DMS 273 treated with DMSO at 0.1 percent for 48 hours (cell line): ENCODE results near the gene PTPRN2.

Source experiments
- DNase-seq: peaks from one replicate; lab custom pipeline; 2025; lab: John Stamatoyannopoulos, UW

Gene PTPRN2

DNA sequence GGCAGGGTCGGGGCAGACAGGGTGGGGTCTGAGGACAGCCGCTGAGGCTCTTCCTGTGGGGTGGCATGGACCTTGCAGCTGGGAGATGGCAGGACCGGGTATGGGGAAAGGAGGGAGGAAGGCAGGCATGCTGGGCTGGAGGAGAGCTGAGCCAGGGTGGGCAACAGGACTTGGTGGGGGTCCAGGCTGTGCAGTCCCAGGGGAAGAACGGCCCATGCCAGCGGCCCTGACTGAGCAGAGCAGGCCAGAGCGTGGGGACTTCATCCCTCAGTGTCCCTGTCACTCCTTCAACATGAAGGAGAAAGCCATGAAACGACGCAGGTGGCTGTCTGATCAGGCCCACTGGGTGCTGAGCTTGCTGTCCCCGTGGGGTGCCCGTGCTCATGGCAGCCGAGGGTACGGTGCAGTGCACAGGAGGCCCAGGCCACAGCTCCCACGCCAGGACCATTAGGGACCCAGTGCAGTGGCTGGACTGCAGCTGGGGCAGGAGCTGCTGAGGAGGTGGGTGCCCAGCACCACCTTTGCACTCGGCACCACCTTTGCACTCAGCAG is 519.6 kb downstream of the PTPRN2 start:
- no peak for DNase-seq

DNA sequence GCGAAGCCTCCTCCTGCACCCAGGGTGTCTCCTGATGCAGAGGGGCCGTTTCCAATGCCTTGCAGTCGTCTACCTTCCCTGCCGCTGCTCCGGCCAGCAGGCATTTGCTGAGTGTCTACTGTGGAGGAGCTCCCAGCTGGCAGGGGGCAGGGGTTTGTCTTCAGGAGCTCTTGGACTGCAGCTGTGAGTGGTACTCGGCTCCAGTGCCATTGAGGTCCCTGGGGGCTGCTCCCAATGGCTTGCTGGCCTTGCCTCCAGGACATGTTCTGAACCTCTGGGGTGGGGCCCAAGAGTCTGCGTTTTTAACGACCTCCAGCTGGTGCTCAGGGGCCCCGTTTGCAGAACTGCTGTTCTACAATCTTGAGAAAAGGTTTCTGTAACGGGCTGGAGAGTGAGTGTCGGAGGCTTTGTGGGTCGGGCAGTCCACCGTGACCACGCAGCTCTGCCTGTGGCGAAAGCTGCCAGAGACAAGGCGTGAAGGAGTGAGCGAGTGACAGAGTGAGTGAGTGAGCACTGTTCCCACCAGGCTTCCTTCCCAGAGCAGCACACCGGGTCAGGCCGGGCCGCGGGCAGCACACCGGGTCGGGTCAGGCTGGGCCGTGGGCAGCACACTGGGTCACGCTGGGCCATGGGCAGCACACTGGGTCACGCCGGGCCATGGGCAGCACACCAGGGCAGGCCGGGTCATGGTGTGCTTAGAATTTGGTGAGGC is 520.2 kb downstream of the PTPRN2 start:
- no peak for DNase-seq

DNA sequence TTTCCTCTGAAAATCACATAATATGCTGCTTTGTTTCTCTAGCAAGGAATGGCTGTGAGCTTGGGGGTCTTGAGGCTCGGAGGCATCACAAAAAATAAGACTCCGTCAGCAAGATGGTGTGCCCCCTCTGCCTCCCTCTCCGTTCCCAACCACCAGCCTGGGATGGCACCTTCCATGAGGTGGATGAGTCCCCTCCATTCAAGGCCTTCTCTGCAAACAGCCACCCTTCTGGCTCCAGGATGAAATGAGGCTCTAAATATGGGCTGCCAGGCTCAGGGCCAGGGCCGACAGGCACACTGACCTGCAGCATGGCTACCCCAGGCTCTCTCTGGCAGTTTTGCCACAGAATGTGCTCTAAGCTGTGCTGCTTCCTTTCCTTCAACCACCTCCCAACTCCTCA is 521.5 kb downstream of the PTPRN2 start:
- no peak for DNase-seq

DNA sequence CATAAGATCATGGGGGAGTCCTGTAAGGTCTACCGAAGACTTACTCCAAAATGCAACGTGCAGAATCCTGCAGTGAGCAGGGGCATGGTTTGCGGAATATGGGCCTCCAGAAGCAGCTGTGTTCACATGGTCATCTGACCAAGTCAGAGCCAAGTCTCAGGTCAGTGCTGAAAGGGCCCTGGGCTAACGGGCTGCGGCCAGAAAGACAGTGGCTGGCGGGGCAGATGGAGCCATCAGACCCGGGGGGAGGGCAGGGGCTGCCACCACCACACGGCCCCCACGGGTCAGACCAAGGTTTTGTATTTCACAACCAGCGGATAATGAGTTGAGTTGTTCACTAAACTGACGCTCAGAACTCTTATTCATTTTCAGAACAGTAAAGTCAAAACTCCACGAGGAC is 522.3 kb downstream of the PTPRN2 start:
- no peak for DNase-seq

DNA sequence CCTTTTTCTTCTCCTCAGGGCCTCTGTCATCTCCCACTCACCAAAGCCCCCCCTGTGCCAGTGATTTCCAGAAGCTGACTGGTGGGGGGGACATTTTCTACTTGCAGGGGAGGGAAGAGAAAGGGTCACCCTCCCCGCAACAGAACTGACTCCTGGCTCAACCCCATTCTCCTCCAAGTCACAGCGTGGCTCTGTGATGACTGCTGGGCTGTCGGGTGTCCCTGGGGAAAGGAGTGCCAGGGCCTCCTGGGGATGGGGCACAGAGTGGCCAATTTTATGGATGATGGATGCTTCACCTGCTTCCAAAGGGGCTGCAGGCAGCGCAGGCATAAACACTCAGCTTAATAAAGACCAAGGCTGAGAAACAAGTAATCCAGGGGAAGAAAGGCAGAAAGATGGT is 523.0 kb downstream of the PTPRN2 start:
- no peak for DNase-seq

DNA sequence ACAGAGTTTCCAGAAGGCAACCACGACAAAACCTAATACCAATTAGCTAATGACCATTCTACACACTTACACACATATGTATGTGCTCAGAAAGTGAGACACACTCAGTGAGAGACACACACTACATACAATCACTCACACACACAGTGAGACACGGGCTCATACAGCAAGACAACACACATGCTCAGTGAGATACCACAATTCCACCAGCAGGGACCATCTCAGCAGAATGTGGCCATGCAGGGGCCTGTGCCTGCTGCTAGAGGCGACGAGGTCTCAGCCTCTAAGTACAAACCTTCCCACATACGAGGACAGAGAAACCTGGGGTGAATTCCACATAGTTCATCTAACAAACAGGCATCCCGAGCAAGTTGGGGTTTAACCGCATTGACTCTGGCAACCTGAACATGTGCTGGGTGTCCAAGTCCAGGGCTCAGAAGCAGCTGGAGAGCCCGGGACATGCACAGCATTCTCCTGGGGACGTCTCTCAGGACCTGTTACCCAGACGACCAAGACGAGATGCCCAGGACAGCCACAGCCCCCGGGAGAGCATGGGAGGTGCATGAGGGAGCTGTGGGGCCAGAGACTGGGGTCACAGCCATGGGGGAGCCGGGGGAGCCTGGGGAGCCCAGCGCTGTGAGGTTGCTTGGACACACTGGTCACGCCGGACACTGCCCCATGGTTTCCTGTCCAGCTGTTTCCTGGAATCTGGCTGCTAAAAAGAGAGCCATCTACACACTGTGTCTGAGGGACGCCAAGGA is 523.6 kb downstream of the PTPRN2 start:
- DNase-seq: no peak

DNA sequence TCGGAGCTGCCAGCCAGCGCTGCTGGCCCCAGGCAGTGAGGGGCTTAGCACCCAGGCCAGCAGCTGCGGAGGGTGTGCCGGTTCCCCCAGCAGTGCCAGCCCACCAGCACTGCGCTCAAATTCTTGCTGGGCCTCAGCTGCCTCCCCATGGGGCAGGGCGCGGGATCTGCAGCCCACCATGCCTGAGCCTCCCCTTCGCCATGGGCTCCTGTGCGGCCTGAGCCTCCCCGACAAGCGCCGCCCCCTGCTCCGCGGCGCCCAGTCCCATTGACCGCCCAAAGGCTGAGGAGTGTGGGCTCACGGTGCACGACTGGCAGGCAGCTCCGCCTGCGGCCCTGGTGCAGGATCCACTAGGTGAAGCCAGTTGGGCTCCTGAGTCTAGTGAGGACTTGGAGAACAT is 525.0 kb downstream of the PTPRN2 start:
- DNase-seq: no peak

DNA sequence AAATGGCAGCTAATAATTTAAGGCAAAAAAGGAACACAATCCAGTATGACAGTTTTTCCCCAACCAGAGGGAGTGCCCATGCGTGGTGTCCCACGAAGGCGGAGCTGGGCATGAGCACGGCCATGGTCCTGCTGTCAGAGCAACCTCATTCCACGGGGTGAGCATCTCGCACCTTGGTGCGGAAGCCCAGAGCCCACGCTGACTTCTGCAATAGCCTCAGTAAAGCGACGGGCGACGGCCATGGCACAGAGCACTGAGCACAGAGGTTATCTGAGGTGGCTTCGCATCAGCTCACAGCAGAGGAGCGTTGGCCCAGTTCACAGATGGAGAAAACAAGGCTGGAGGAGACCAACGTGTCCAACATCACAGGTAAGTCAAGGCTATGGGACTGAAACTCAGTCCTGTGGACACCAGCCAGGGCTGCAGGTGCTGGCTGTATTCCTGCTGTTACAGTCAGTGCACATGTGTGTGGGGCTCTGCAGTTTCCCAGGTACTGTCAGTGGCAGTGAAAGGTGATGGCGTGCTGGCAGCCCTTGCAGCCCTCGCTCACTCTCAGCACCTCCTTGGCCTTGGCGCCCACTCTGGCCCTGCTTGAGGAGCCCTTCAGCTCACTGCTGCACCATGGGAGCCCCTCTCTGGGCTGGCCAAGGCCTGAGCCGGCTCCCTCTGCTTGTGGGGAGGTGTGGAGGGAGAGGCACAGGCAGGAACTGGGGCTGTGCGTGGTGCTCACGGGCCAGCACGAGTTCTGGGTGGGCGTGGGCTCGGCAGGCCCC is 525.6 kb downstream of the PTPRN2 start:
- DNase-seq: no peak

DNA sequence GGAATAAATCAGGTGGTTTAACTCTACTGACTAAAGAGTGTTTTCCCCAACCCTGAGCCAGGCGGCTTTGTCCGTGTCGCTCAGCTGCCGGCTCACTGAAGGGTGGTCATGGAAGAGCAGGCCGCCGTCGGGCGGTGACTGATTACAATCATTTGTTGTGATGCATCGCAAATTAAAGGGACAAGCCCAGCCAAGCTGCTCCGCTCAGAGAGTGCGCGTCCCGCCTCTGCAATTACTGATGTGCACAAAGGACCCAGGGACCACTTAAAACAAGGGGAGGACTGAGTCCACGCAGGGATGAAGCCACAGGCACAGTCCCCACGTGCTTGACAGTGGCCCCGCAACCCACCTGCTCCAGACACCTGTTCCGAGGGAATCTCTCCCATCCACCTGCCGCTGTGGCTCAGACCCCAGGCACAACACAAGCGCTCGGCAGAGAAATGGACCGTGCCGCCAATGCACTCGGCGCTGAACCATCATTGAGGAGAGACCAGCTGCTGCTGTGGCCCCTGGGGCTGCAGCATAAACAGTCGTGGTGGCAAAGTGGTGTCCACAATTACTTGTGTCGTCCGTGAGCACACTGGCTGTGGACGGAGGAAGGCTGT is 526.5 kb downstream of the PTPRN2 start:
- DNase-seq: no peak

DNA sequence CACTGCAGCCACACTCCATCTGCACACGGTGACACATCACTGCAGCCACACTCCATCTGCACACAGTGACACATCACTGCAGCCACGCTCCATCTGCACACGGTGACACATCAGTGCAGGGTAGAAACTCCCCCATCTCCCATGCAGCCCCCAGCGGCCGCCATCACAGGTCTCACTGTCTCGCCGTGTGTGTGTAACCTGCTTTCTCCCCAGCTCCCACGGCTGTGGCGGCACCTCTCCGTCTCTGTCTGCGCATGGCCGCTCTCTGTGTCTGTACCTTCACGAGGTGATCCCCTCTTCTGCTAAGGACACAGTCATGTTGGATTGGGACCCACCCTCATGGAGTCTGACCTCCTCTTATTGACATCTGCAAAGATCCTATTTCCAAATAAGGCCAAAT is 527.4 kb downstream of the PTPRN2 start:
- DNase-seq: no peak

DNA sequence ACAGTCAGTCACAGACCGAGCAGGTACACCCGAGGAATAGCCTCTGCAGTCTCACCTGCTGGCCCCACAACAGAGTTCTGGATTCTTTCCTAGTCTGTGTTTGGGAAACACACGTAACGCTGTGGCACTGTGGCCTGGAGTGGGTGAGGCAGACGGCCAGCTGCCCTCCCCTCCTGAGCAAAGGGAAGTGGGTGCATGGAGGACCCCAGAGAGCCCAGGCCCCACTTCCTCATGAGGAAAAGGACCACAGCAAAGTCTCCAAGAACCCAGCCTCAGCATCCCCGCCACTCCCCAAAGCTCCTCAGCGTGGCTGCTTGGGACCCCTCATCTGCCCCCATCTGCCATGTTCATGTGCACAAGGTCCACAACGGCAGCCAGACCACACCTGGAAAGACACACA is 530.2 kb downstream of the PTPRN2 start:
- no peak for DNase-seq

DNA sequence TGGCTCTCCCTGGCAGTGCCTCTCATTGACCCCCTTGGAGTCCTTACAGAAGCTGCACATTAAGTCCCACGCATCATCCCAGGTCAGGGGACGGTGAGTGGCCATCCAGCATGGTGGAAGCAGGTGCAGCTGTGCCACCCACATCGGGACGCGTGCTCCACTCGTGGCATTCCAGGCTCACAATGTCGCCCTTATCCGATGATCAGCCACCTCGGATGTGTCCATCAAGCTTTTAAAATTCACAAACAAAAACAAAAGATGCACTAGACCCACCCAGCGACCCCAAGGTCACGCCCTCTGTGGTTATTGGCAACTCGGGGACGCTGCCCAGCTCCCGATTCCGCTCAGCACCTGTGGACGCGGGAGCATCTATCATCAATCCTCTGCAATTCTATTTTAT is 530.9 kb downstream of the PTPRN2 start:
- DNase-seq: no peak

DNA sequence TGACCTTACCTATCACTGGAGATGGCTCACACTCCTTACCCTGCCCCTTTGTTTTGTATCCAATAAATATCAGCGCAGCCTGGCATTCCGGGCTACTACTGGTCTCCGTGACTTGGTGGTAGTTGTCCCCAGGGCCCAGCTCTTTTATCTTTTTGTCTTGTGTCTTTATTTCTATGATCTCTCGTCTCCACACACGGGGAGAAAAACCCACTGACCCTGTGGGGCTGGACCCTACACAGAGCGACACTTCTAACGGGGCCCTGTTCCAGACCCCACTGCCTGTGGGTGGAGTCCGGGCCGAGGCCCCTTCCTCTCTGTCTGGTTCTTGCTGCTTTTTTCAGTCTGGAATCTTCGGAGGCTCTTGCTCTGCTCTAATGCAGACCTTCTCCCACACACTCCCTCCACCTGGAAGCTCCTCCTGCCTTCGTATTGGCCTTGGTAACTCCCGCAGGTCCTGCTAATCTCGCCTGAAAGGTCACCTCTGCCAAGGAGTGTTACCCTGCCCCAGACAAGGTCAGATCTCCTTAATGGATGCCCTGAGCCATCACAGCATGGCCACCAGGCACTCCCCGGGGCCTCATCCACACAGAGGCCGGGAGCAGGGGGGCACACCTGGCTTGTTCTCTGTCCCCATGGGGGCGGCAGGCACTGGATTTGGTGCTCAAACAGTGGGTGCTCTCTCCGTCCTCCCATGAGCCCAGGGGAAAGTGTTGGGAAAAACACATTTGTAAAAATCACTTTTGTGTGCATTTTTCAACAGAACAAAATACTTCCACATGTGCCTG is 531.7 kb downstream of the PTPRN2 start:
- DNase-seq: no peak

DNA sequence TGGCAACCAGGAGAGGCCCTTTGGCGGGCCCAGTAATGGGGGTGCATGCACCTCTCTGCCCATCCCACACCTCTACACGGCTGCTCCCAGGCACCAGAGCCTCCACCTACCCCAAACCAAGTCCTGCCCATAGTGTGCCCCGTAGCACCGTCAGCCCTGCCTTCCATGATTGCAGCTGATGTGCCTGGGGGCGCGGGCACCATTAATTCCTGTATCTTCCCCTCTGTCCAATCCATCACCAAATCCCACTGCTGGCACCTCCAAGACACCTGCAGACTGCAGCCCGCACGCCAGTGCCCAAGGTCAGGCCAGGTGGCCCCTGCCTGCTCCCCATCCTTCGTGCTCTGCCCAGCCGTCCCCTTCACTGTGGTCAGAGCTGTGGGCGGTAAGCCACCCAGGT is 533.0 kb downstream of the PTPRN2 start:
- no peak for DNase-seq

DNA sequence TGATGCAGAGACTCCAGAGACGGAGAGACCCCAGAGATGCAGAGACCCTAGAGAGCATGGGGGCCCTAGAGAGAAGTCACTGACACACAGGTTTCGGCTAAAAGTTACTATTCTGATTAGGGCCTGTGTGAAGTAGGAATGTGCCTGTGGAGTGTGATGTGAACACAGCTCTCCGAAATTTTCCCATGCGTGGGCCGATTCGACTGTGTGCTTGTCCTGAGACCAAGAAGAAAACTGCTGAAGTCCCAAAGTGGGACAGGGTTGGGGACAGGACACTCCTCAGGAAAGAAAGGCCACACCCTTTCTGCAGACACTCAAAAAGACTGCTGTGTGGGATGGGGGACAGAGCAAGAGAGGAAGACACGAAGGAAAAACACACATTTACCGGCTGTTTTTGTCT is 533.5 kb downstream of the PTPRN2 start:
- DNase-seq: no peak

DNA sequence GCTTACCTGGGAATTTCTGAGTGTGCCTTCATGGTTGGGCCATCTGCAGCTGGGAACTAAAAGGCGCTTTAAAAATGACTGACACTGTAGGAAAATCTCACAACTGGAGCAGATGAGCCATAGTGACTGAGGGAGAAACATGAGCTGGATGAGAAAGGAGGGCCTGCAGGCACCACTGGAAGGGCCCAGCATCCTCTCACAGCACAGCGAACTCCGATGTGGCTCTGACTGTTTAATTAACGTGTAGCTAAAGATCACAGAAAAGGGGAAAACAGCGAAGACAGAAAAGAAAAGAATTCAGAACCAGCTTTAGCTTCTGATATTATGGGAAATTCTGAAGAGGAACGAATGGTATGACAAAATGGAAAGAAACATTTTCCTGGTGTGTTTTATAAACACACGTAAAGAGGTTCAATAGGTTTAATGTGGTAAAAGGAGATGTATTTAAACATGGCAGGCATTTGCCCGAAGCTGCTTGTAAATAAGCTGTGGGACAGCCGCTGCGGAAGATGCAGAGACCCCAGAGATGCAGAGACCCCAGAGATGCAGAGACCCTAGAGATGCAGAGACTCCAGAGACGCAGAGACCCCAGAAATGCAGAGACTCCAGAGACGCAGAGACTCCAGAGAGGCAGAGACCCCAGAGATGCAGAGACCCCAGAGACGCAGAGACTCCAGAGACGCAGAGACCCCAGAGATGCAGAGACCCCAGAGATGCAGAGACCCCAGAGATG is 534.3 kb downstream of the PTPRN2 start:
- no peak for DNase-seq

DNA sequence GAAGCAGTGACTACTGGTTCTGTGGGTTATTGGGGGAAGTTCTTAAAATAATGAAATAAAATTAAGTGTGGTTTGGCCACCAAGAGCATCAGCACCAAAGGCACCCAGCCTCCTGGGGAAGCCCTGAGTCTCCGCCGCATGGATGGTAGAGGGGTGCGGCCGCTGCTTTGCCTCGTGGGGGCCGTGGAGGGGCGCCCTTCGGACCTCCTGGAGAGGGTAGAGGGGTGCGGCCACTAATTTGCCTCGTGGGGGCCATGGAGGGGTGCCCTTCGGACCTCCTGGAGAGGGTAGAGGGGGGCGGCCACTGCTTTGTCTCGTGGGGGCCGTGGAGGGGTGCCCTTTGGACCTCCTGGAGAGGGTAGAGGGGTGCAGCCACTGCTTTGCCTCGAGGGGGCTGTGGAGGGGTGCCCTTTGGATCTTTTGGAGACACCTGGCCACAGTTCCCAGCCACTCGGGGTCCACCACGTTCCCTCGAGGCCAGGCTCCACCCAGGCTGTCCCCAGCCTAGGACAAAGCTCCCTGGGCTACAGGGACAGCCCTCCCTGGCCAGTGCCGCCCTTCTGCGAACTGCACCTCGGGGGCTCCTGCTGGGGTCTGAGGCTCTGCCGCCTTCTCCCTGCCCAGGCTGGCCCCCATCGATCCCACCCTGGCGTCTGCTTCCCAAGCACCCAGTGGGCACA is 535.1 kb downstream of the PTPRN2 start:
- no peak for DNase-seq

DNA sequence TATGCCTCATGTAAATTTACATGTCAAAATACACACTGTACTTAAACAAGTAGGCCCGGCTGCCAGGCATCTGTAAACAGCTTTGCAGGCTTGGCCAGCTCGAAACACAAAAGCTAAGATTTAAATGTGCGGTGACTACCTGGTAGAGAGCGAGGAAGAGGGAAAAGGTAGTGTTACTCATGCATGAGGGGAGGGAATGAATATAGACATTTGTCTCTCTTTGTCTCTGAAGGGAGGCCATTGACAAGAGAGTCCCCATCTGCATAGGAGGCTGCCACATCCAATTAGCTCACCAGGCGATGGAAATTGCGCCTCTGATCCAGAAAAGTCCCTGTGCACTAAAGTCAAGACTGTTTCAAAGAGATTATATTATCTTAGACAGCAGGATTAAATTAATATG is 535.8 kb downstream of the PTPRN2 start:
- DNase-seq: no peak

DNA sequence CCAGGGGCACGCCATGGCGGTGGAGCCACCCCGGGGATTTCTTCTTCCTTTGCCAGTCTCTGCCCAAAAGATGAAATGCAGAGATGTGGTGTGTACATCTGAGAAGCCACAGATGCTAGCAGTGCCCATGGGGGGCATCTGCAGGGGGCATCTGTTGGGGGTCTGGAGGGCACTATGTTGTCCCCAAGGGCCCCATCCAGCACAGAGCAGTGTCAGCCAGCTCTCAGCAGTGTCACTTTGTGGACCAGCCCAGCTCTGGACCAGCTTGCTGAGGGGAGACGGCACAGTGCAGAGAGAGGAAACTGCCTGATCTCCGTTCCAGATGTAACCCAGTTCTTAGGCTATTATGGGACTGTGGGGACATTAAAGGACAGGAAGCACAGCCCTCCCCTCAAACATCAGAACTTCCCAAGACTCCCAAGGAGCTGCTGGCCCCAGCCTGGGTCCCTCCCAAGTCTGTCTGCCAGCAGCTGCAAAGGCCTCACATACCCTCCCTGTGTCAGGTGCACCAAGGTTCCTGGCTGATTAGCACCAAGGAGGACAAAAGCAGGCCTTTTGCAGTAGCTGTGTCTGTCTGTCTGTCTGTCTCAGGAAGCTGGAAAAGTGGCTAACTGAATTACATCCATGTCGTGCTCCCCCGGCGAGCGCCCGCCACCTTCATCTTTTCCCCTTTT is 536.5 kb downstream of the PTPRN2 start:
- DNase-seq: no peak
